Astrocyte (in vitro differentiated cells and primary cell): ENCODE data around the gene CNTN5.
"Not testable (repeated sequence)": the region's sequence is repeated elsewhere in the genome, so short reads cannot be mapped to it uniquely, and the experiment has no call there.

Experiments used
- CTCF ChIP-seq: IDR thresholded peaks from 2 replicates; pipeline ENCODE4 v1.5.1; 2011; ENCODE audit warnings: low read depth, mild to moderate bottlenecking, inconsistent platforms, low read length, moderate library complexity; ENCODE audit not compliant: insufficient read depth
- EZH2 ChIP-seq: IDR thresholded peaks from 2 replicates; pipeline ENCODE4 v1.6.1; 2012; ENCODE audit warnings: mild to moderate bottlenecking, low read length, inconsistent platforms; ENCODE audit not compliant: insufficient read depth

GRCh38 chr11:99836739-99837138 lies 816.0 kb downstream of the CNTN5 start:
- not testable (repeated sequence) for TF ChIP-seq CTCF, EZH2
